K562 (cell line): Measurements from ENCODE around the gene NLRP7.

ENCODE experiments used
- ATF3 ChIP-seq, 2 experiments: fragments of 450-650 bp in 1 of 2; sonication (generic) in 1 of 2; formaldehyde crosslinking in 1 of 2; IDR thresholded peaks in 1 of 2; conservative IDR thresholded peaks in 1 of 2; 2 replicates each; pipeline versions ENCODE4 v1.6.1 to v1.8.1; 2016 to 2023; ENCODE audit warnings: mild to moderate bottlenecking in 2 of 2, moderate library complexity in 2 of 2, inconsistent platforms in 1 of 2, missing genetic modification reagents in 1 of 2
- CEBPB ChIP-seq: fragments of 450-650 bp; IDR thresholded peaks from 2 replicates; pipeline ENCODE4 v1.6.1; 2016; ENCODE audit warnings: missing genetic modification characterization, missing compliant biosample characterization
- CHD1 ChIP-seq: fragments of 200-600 bp; sonication (generic); IDR thresholded peaks from one replicate; pipeline ENCODE4 v1.6.1; 2012; ENCODE audit warnings: mild to moderate bottlenecking, moderate library complexity, low read length, inconsistent platforms
- E2F3 ChIP-seq: fragments of 250-450 bp; sonication (Bioruptor Pico); IDR thresholded peaks from 2 replicates; pipeline ENCODE4 v1.4.0; 2020; ENCODE audit warnings: mild to moderate bottlenecking
- GABPA ChIP-seq: fragments of 200-800 bp; sonication (Bioruptor generic); conservative IDR thresholded peaks from 2 replicates; pipeline ENCODE4 v1.6.1; 2016; ENCODE audit warnings: low read depth, missing genetic modification characterization, missing compliant biosample characterization
- HNRNPUL1 ChIP-seq: fragments of 200-400 bp; formaldehyde crosslinking; IDR thresholded peaks from 2 replicates; pipeline ENCODE4 v1.6.1; 2017; ENCODE audit warnings: low read length
- JUN ChIP-seq, 2 experiments: sonication (generic) in 1 of 2; formaldehyde crosslinking in 1 of 2; IDR thresholded peaks; 2 replicates each; pipeline versions ENCODE4 v1.6.1 to v1.8.0; 2012 to 2022; ENCODE audit warnings: borderline replicate concordance in 2 of 2, mild to moderate bottlenecking in 2 of 2, improper control_type of control experiment in 1 of 2, low read depth in 1 of 2, low read length in 1 of 2, missing genetic modification reagents in 1 of 2
- NCOA2 ChIP-seq, 2 experiments: fragments of 450-650 bp; IDR thresholded peaks; 2 replicates each; pipeline ENCODE4 v1.6.1; 2018; ENCODE audit warnings: mild to moderate bottlenecking in 2 of 2, moderate library complexity in 1 of 2; ENCODE audit not compliant: partially characterized antibody in 2 of 2
- POLR2AphosphoS2 ChIP-seq: IDR thresholded peaks from 2 replicates; pipeline ENCODE4 v1.6.1; 2012; ENCODE audit warnings: low read length, improper control_type of control experiment
- TBP ChIP-seq: optimal IDR thresholded peaks from 2 replicates; pipeline ENCODE3; 2011; ENCODE audit warnings: low read depth, low read length, improper control_type of control experiment
- WHSC1 ChIP-seq: IDR thresholded peaks from one replicate; pipeline ENCODE4 v1.6.1; 2012; ENCODE audit warnings: low read length, control low read depth, inconsistent platforms
- YY1 ChIP-seq, 3 experiments: IDR thresholded peaks; 2 replicates each; pipeline ENCODE4 v1.6.1; 2011; ENCODE audit warnings: low read length in 2 of 3, mild to moderate bottlenecking in 2 of 3, moderate library complexity in 2 of 3, borderline replicate concordance in 1 of 3, control low read depth in 1 of 3, low read depth in 1 of 3; ENCODE audit not compliant: insufficient read depth in 3 of 3, insufficient replicate concordance in 2 of 3, control insufficient read depth in 1 of 3, insufficient read length in 1 of 3; ENCODE audit errors: extremely low read depth in 1 of 3

GRCh38 chr19:54889566-54889965 lies 57.8 kb downstream of the NLRP7 start:
- TF ChIP-seq CEBPB (tag), result no peak
- no peak for TF ChIP-seq E2F3
- no peak for TF ChIP-seq NCOA2 (IDR thresholded peaks at IDR 0.05; ENCODE audit: partially characterized antibody in 2 of 2)
- TF ChIP-seq JUN (IDR thresholded peaks at IDR 0.05; ENCODE audit: borderline replicate concordance, low read depth, low read length), result no peak
- TF ChIP-seq JUN (CRISPR knock-in tag; IDR thresholded peaks at IDR 0.05; ENCODE audit: borderline replicate concordance), result no peak
- TF ChIP-seq CHD1, result no peak
- no peak for TF ChIP-seq WHSC1
- TF ChIP-seq GABPA, result no peak
- TF ChIP-seq POLR2AphosphoS2, result no peak
- TF ChIP-seq HNRNPUL1, result no peak
- no peak for TF ChIP-seq YY1 (IDR thresholded peaks at IDR 0.05; ENCODE audit: borderline replicate concordance in 1 of 3, control insufficient read depth in 1 of 3, extremely low read depth in 1 of 3, insufficient read depth in 3 of 3, insufficient read length in 1 of 3, insufficient replicate concordance in 2 of 3, low read depth in 1 of 3, low read length in 2 of 3)
- TF ChIP-seq ATF3 (IDR thresholded peaks at IDR 0.05), result no peak
- no peak for TF ChIP-seq ATF3 (CRISPR knock-in tag; conservative IDR thresholded peaks at IDR 0.05)
- no peak for TF ChIP-seq TBP
